HCT116 (cell line): ENCODE results near the gene VWA3B. TPM values are rescaled to one million over a fixed set of nuclear protein-coding genes. Genes with fewer than 3 reads are reported as not detected.

Experiments
- ATAC-seq: fragments of 200-7000 bp; cut with Tn5 transposase; 2 replicates; pipeline ENCODE4 v1.9.1; 2020; ENCODE audit warnings: mild to moderate bottlenecking, moderate library complexity
- BruUV-seq: library from RNA; stranded (reverse); fragments of 400-500 nt; replicated peaks from 2 replicates; lab custom pipeline; 2021; lab: Mats Ljungman, UMichigan
- CTCF ChIA-PET: fragments of 300-600 bp; sonication (Branson Sonifier 250); formaldehyde crosslinking; loops from one replicate; lab custom pipeline; 2021; ENCODE audit warnings: antibody characterized with exemption; lab: Charles Lee
- POLR2A ChIA-PET: fragments of 300-600, 350-600 bp; sonication (Branson Sonifier 250); formaldehyde crosslinking; loops from one replicate; lab custom pipeline; 2021; ENCODE audit warnings: antibody characterized with exemption; lab: Charles Lee
- RAD21 ChIA-PET, 2 experiments: fragments of 300-600 bp; sonication (Branson Sonifier 250); formaldehyde crosslinking; loops; one replicate each; lab custom pipeline; 2023; ENCODE audit warnings: low total read pairs in 2 of 2; ENCODE audit not compliant: uncharacterized antibody in 2 of 2, unreplicated experiment in 2 of 2, low non-redundant PET in 1 of 2; lab: Charles Lee
- DNase-seq: peaks from one replicate; pipeline ENCODE4 v3.0.0-alpha.2; 2010; ENCODE audit warnings: low read depth, low spot score
- H2AFZ ChIP-seq: fragments of 200-600 bp; shearing (Covaris generic), sonication (generic); 2 replicates; pipeline ENCODE4 v1.6.1; 2017; ENCODE audit warnings: low read depth, mixed run types, mixed read lengths, antibody characterized with exemption, low read length; ENCODE audit not compliant: poor library complexity, severe bottlenecking
- H3K27ac ChIP-seq: 2 replicates; pipeline ENCODE4 v1.5.1; 2012; ENCODE audit warnings: low read depth, low read length
- H3K27me3 ChIP-seq: fragments of 200-600 bp; sonication (generic); 2 replicates; pipeline ENCODE4 v1.6.1; 2016; ENCODE audit warnings: mixed run types, low read length, mixed read lengths; ENCODE audit not compliant: insufficient read depth
- H3K36me3 ChIP-seq, 2 experiments: fragments of 200-500 bp in 1 of 2; fragments of 200-600 bp in 1 of 2; sonication (Bioruptor generic) in 1 of 2; sonication (generic) in 1 of 2; 2 replicates each; pipeline versions ENCODE4 v1.5.1 to v1.6.1; 2014 to 2016; ENCODE audit warnings: low read length in 2 of 2, inconsistent platforms in 1 of 2, mixed read lengths in 1 of 2, mixed run types in 1 of 2; ENCODE audit not compliant: insufficient read depth in 2 of 2, control insufficient read depth in 1 of 2
- H3K4me1 ChIP-seq, 2 experiments: fragments of 200-600 bp in 1 of 2; sonication (generic) in 1 of 2; 2 replicates each; pipeline versions ENCODE4 v1.5.1 to v1.6.1; 2012 to 2017; ENCODE audit warnings: low read length in 2 of 2, inconsistent platforms in 1 of 2, mild to moderate bottlenecking in 1 of 2, mixed read lengths in 1 of 2, mixed run types in 1 of 2, moderate library complexity in 1 of 2; ENCODE audit not compliant: insufficient read depth in 2 of 2, control insufficient read depth in 1 of 2
- H3K4me2 ChIP-seq: fragments of 200-600 bp; sonication (generic); 2 replicates; pipeline ENCODE4 v1.6.1; 2017; ENCODE audit warnings: mixed run types, low read length, mixed read lengths
- H3K4me3 ChIP-seq, 2 experiments: fragments of 200-600 bp in 1 of 2; sonication (generic) in 1 of 2; replicated peaks in 1 of 2; 2 replicates each; pipeline ENCODE4 v1.5.1; 2011 to 2016; ENCODE audit warnings: low read length in 2 of 2, control low read depth in 1 of 2, low read depth in 1 of 2, mild to moderate bottlenecking in 1 of 2, mixed read lengths in 1 of 2, mixed run types in 1 of 2
- H3K79me2 ChIP-seq: fragments of 200-600 bp; sonication (generic); 2 replicates; pipeline ENCODE4 v1.6.1; 2017; ENCODE audit warnings: mild to moderate bottlenecking, mixed run types, low read length, moderate library complexity, mixed read lengths; ENCODE audit not compliant: insufficient read depth
- H3K9ac ChIP-seq: fragments of 200-600 bp; sonication (generic); 2 replicates; pipeline ENCODE4 v1.6.1; 2016; ENCODE audit warnings: low read length, mixed read lengths
- H3K9me2 ChIP-seq: fragments of 200-600 bp; sonication (generic), shearing (Covaris generic); 2 replicates; pipeline ENCODE4 v1.6.1; 2017; ENCODE audit warnings: mixed run types, mild to moderate bottlenecking, moderate library complexity; ENCODE audit not compliant: insufficient read depth
- H3K9me3 ChIP-seq, 2 experiments: fragments of 200-500 bp in 1 of 2; fragments of 200-600 bp in 1 of 2; sonication (Bioruptor generic) in 1 of 2; sonication (generic) in 1 of 2; 2 replicates each; pipeline ENCODE4 v1.6.1; 2014 to 2017; ENCODE audit warnings: low read length in 2 of 2, mixed read lengths in 2 of 2, inconsistent platforms in 1 of 2, low read depth in 1 of 2, mild to moderate bottlenecking in 1 of 2, mixed run types in 1 of 2, moderate library complexity in 1 of 2; ENCODE audit not compliant: control insufficient read depth in 1 of 2, insufficient read depth in 1 of 2
- H4K20me1 ChIP-seq: fragments of 200-600 bp; sonication (generic), shearing (Covaris generic); 2 replicates; pipeline ENCODE4 v1.6.1; 2017; ENCODE audit warnings: mixed run types, mild to moderate bottlenecking, moderate library complexity; ENCODE audit not compliant: insufficient read depth
- ELF1 ChIP-seq: IDR thresholded peaks from 2 replicates; pipeline ENCODE4 v1.6.1; 2012; ENCODE audit warnings: low read depth, borderline replicate concordance
- EZH2phosphoT487 ChIP-seq: fragments of 200-600 bp; IDR thresholded peaks from 2 replicates; pipeline ENCODE4 v1.6.1; 2018; ENCODE audit warnings: antibody characterized with exemption, borderline replicate concordance
- POLR2AphosphoS5 ChIP-seq: IDR thresholded peaks from 2 replicates; pipeline ENCODE4 v1.6.1; 2011; ENCODE audit warnings: mild to moderate bottlenecking, low read depth, low read length, moderate library complexity
- SP1 ChIP-seq: IDR thresholded peaks from 2 replicates; pipeline ENCODE4 v1.6.1; 2012; ENCODE audit warnings: low read depth
- TCF7L2 ChIP-seq: IDR thresholded peaks from 2 replicates; pipeline ENCODE4 v1.7.0; 2011; ENCODE audit warnings: borderline replicate concordance, inconsistent platforms; ENCODE audit not compliant: insufficient read depth, insufficient read length; ENCODE audit errors: extremely low read depth
- ZNF274 ChIP-seq: fragments of 200-500 bp; sonication (Bioruptor generic); IDR thresholded peaks from 2 replicates; pipeline ENCODE4 v1.6.1; 2014; ENCODE audit warnings: mild to moderate bottlenecking, low read depth, low read length, inconsistent platforms
- intact Hi-C: fragments of 100-400 bp; cut with micrococcal nuclease; formaldehyde crosslinking; loops from 2 replicates; pipeline ENCODE4 v1.10.0; 2022
- total RNA-seq: library from RNA; stranded (reverse); gene quantifications from one replicate; pipeline ENCODE4 v1.2.1, GENCODE V29; 2021; ENCODE audit not compliant: unreplicated experiment
- TF ChIP-seq, protein P1 (sequence below): IDR thresholded peaks from 2 replicates; pipeline ENCODE4 v1.6.1; 2012
- TF ChIP-seq, protein P2 (sequence below): IDR thresholded peaks from 2 replicates; pipeline ENCODE4 v1.6.1; 2012; ENCODE audit warnings: low read depth

The VWA3B gene
- total RNA-seq, 1 experiment from 2014 or later = 0.47 TPM

DNA sequence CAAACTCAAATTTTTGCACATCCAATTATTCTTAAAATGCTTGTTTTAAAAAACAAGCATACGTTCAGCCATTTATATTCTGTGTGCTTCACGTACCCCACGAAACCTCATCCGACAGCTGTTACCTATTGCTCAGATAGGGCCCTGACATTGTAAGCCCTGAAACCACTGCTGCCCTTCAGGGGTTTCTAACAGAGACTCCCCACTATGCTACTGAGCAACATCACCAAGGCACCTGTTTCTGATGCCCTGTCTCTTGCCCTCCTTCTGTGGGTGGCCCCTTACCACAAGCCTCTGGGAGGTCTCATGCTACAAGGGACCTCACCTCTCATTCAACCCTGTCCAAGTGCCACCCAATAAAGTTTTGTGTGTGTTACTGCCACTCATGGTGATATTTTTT is 240.8 kb downstream of the VWA3B start:
- Histone ChIP-seq H3K4me2 (no peak overlapping the region), H3K27me3 (no peaks in the 10 kb centered on the region), H3K36me3 (no peaks in the 10 kb centered on the region), H3K9me2 (no peaks in the 10 kb centered on the region), H3K9ac (no peak overlapping the region), H3K4me3 (no peak overlapping the region), H3K9me3 (peaks cover 0 to 4% of the 10 kb centered on the region in 2 experiments; a peak in 1 of 4 replicates), H4K20me1 (no peaks in the 10 kb centered on the region)
- intact Hi-C loops = no loop called here
- no TSS peak for BruUV-seq
- ATAC-seq = no peak
- ChIA-PET POLR2A (no interaction called here), CTCF (no interaction called here)
- TF ChIP-seq POLR2AphosphoS5 (no peak), SP1 (no peak), TCF7L2 (no peak)
- TF ChIP-seq, protein P1, sequence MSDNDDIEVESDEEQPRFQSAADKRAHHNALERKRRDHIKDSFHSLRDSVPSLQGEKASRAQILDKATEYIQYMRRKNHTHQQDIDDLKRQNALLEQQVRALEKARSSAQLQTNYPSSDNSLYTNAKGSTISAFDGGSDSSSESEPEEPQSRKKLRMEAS = no peak
- TF ChIP-seq, all 23 proteins: peak for 0
- H3K27ac ChIP-seq = no peak overlapping the region
- no peak overlapping the region for H2AFZ ChIP-seq
- RAD21 ChIA-PET = no interaction called here
- H3K79me2 ChIP-seq = no peaks in the 10 kb centered on the region
- peaks cover 0 to 4% of the 10 kb centered on the region in 2 experiments; a peak in 1 of 4 replicates for H3K4me1 ChIP-seq
- no peak for DNase-seq

DNA sequence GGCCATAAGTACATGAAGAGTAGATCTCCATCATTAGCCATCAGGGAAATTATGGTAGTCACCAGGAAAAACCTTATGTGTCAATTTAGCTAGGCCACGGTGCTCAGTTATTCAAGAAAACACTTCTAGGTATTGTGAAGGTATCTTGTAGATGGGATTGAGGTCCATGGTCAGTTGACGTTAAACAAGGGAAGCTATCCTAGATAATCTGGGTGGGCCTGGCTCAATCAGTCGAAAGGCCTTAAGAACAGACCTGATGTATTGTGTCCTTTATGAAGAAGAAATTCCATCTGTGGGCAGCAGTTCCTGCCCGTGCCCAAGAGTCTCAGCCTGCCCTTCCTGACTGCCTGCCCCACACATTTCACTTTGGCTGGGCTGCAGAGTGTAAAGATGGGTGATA is 242.6 kb downstream of the VWA3B start:
- CTCF ChIA-PET = no interaction called here
- no peak overlapping the region for H3K4me3 ChIP-seq
- ATAC-seq (no peak), DNase-seq (no peak)
- H3K4me1 ChIP-seq = no peaks in the 10 kb centered on the region
- no TSS peak for BruUV-seq
- H3K79me2 ChIP-seq = no peaks in the 10 kb centered on the region
- no peaks in the 10 kb centered on the region for H3K9me3 ChIP-seq
- no peaks in the 10 kb centered on the region for H3K36me3 ChIP-seq
- H2AFZ ChIP-seq = no peak overlapping the region
- no peaks in the 10 kb centered on the region for H3K27me3 ChIP-seq
- H3K27ac ChIP-seq = no peak overlapping the region
- RAD21 ChIA-PET = no interaction called here
- no peaks in the 10 kb centered on the region for H3K9me2 ChIP-seq
- POLR2A ChIA-PET = no interaction called here
- intact Hi-C loops = no loop called here
- H3K4me2 ChIP-seq = no peak overlapping the region
- H4K20me1 ChIP-seq = no peaks in the 10 kb centered on the region
- TF ChIP-seq EZH2phosphoT487 (no peak), ZNF274 (no peak), ELF1 (no peak), TCF7L2 (no peak)
- TF ChIP-seq, protein P2, sequence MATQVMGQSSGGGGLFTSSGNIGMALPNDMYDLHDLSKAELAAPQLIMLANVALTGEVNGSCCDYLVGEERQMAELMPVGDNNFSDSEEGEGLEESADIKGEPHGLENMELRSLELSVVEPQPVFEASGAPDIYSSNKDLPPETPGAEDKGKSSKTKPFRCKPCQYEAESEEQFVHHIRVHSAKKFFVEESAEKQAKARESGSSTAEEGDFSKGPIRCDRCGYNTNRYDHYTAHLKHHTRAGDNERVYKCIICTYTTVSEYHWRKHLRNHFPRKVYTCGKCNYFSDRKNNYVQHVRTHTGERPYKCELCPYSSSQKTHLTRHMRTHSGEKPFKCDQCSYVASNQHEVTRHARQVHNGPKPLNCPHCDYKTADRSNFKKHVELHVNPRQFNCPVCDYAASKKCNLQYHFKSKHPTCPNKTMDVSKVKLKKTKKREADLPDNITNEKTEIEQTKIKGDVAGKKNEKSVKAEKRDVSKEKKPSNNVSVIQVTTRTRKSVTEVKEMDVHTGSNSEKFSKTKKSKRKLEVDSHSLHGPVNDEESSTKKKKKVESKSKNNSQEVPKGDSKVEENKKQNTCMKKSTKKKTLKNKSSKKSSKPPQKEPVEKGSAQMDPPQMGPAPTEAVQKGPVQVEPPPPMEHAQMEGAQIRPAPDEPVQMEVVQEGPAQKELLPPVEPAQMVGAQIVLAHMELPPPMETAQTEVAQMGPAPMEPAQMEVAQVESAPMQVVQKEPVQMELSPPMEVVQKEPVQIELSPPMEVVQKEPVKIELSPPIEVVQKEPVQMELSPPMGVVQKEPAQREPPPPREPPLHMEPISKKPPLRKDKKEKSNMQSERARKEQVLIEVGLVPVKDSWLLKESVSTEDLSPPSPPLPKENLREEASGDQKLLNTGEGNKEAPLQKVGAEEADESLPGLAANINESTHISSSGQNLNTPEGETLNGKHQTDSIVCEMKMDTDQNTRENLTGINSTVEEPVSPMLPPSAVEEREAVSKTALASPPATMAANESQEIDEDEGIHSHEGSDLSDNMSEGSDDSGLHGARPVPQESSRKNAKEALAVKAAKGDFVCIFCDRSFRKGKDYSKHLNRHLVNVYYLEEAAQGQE = no peak
- H3K9ac ChIP-seq = no peak overlapping the region
